CD4-positive, alpha-beta memory T cell (primary cell): Measurements from ENCODE around the gene AOC2. TPM values are rescaled to one million over a fixed set of nuclear protein-coding genes. Genes with fewer than 3 reads are reported as not detected.

Experiments
- CTCF ChIA-PET: fragments of 350-600 bp; sonication (Branson Sonifier 250); formaldehyde crosslinking; loops from one replicate; lab custom pipeline; 2021; ENCODE audit warnings: inconsistent platforms; ENCODE audit not compliant: partially characterized antibody; lab: Charles Lee
- POLR2A ChIA-PET: fragments of 350-600 bp; sonication (Branson Sonifier 250); formaldehyde crosslinking; loops from one replicate; lab custom pipeline; 2021; ENCODE audit not compliant: partially characterized antibody; lab: Charles Lee
- DNase-seq, 5 donors: peaks; one replicate each; pipeline versions ENCODE4 v3.0.0 to v3.0.0-alpha.2; 2020 to 2022; ENCODE audit warnings: mixed read lengths in 1 of 5
- H3K27ac ChIP-seq: one replicate; pipeline ENCODE4 v1.7.0; 2013; ENCODE audit warnings: low read depth, low read length
- H3K27me3 ChIP-seq: 2 replicates; pipeline ENCODE4 v1.7.0; 2013; ENCODE audit warnings: mild to moderate bottlenecking, low read length, moderate library complexity; ENCODE audit not compliant: insufficient read depth
- H3K36me3 ChIP-seq: 2 replicates; pipeline ENCODE4 v1.7.0; 2013; ENCODE audit warnings: mild to moderate bottlenecking, low read length, moderate library complexity; ENCODE audit not compliant: insufficient read depth
- H3K4me1 ChIP-seq: 2 replicates; pipeline ENCODE4 v1.7.0; 2013; ENCODE audit warnings: mild to moderate bottlenecking, low read length, moderate library complexity; ENCODE audit not compliant: insufficient read depth
- H3K4me3 ChIP-seq, 2 donors: one replicate each; pipeline ENCODE4 v1.7.0; 2013; ENCODE audit warnings: low read length in 2 of 2, mild to moderate bottlenecking in 1 of 2
- H3K9me3 ChIP-seq, 2 donors: one replicate each; pipeline ENCODE4 v1.7.0; 2013; ENCODE audit warnings: low read length in 2 of 2, control low read depth in 1 of 2; ENCODE audit not compliant: control insufficient read depth in 1 of 2
- H3K27ac Mint-ChIP-seq, 7 donors: one replicate each; pipeline ENCODE4 v1.8.0; 2020 to 2021; ENCODE audit warnings: mixed read lengths in 7 of 7, mild to moderate bottlenecking in 6 of 7, inconsistent platforms in 3 of 7, moderate library complexity in 3 of 7
- H3K27me3 Mint-ChIP-seq, 2 donors: one replicate each; pipeline ENCODE4 v1.8.0; 2020 to 2021; ENCODE audit warnings: mixed read lengths in 2 of 2
- H3K36me3 Mint-ChIP-seq, 2 donors: one replicate each; pipeline ENCODE4 v1.8.0; 2020 to 2021; ENCODE audit warnings: mixed read lengths in 2 of 2, inconsistent platforms in 1 of 2, mild to moderate bottlenecking in 1 of 2
- H3K4me1 Mint-ChIP-seq, 4 donors: one replicate each; pipeline ENCODE4 v1.8.0; 2020 to 2021; ENCODE audit warnings: mixed read lengths in 4 of 4, mild to moderate bottlenecking in 1 of 4
- H3K4me3 Mint-ChIP-seq, 8 donors: one replicate each; pipeline ENCODE4 v1.8.0; 2020 to 2021; ENCODE audit warnings: mixed read lengths in 8 of 8, mild to moderate bottlenecking in 7 of 8, moderate library complexity in 6 of 8, inconsistent platforms in 3 of 8
- H3K9me3 Mint-ChIP-seq, 8 donors: one replicate each; pipeline ENCODE4 v1.8.0; 2020 to 2021; ENCODE audit warnings: mixed read lengths in 8 of 8, mild to moderate bottlenecking in 5 of 8, inconsistent platforms in 3 of 8, moderate library complexity in 1 of 8
- intact Hi-C: fragments of 100-400 bp; cut with micrococcal nuclease; formaldehyde crosslinking; loops from one replicate; pipeline ENCODE4 v1.15.1; 2023
- polyA plus RNA-seq, 2 donors: library from polyadenylated mRNA; unstranded; fragments of 300-500 nt; fragmentation: Illumina TruSeq; gene quantifications; one replicate each; pipeline ENCODE4 v1.2.3, GENCODE V29; 2021
- total RNA-seq, 2 experiments: library from RNA; stranded (reverse); gene quantifications; one replicate each; pipeline ENCODE4 v1.2.3, GENCODE V29; 2021

Gene AOC2
- total and polyA plus RNA-seq, 4 experiments from 2014 or later = 0.17 to 2.7 (median 2.7) TPM; not detected in 1

DNA sequence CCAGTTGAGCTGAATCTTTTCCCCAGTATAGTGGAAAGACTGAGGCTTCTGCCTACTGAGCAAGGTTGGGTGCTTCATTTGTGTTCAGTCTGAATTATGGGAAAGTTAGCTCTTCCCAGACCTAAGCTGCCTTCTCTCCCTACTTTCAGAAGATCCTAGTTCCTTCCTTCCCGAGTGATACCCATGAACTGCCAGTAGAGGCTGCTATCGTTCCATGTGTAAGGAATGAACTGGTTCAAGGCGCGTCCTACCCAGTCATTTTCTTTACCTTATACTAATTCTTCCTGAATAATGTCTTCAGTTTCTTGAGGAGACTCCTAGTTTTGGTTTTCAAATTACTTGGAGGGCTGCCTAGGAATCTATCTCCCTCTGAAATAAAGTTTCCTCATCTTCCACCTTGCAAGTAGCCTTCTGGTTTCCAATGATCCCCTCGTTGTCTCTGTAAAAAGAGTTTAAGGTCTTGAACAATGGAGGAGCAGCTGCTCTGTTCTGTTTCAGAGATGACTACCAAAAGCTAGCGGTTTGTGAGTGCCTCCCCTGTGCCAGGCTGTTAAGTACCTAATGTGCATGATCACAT is 934 bp upstream of the AOC2 start:
- no peaks in the 10 kb centered on the region for H3K9me3 Mint-ChIP-seq

DNA sequence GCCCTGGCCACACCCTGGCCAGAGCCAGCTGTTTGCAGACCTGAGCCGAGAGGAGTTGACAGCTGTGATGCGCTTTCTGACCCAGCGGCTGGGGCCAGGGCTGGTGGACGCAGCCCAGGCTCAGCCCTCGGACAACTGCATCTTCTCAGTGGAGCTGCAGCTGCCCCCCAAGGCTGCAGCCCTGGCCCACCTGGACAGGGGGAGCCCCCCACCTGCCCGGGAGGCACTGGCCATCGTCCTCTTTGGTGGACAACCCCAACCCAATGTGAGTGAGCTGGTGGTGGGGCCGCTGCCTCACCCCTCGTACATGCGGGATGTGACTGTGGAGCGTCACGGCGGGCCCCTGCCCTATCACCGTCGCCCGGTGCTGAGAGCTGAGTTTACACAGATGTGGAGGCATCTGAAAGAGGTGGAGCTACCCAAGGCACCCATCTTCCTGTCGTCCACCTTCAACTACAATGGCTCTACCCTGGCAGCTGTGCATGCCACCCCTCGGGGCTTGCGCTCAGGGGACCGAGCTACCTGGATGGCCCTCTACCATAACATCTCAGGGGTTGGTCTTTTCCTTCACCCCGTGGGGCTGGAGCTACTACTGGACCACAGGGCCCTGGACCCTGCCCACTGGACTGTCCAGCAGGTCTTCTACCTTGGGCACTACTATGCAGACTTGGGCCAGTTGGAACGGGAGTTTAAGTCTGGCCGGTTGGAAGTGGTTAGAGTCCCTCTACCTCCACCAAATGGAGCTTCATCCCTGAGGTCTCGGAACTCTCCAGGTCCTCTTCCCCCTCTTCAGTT is 578 bp downstream of the AOC2 start:
- Histone ChIP-seq H3K4me1 (no peaks in the 10 kb centered on the region), H3K9me3 (no peaks in the 10 kb centered on the region), H3K27ac (no peak overlapping the region), H3K36me3 (peaks cover 34% of the 10 kb centered on the region), H3K27me3 (no peaks in the 10 kb centered on the region), H3K4me3 (no peak overlapping the region)
- no peaks in the 10 kb centered on the region for H3K27me3 Mint-ChIP-seq
- intact Hi-C loops = no loop called here
- ChIA-PET CTCF (interaction anchor here (0.6 to 2.1 kb wide), 2 partner anchors 11 to 467 kb away, joined by 3 to 4 read pairs; partner anchors contain the start of gene PSME3), POLR2A (interaction anchor here (1.2 to 1.3 kb wide), 2 partner anchors 10 to 11 kb away, joined by 3 to 4 read pairs; no protein-coding TSS in a partner anchor)
- peaks cover 36 to 57% of the 10 kb centered on the region in 2 donors for H3K36me3 Mint-ChIP-seq
- peaks cover 0 to 8% (median 4%) of the 10 kb centered on the region in 4 donors for H3K4me1 Mint-ChIP-seq
- no peak for DNase-seq
- H3K9me3 Mint-ChIP-seq = no peaks in the 10 kb centered on the region
- H3K4me3 Mint-ChIP-seq = no peak overlapping the region
- no peak overlapping the region for H3K27ac Mint-ChIP-seq

More for the DNA sequence above, 934 bp upstream of the AOC2 start:
- peaks cover 46% of the 10 kb centered on the region for H3K36me3 ChIP-seq
- no peaks in the 10 kb centered on the region for H3K9me3 ChIP-seq
- ChIA-PET POLR2A (interaction anchor here (1.3 kb wide), 1 partner anchor 155 kb away, joined by 4 read pairs; the partner anchor contains the start of gene RPL27), CTCF (interaction anchor here (0.9 to 2.1 kb wide), 4 partner anchors 10 to 154 kb away, joined by 3 to 6 read pairs (median 4); partner anchors contain the start of genes BECN1, PSME3 and RPL27)
- Mint-ChIP-seq H3K4me3 (no peak overlapping the region), H3K36me3 (peaks cover 47 to 69% of the 10 kb centered on the region in 2 donors), H3K27me3 (no peaks in the 10 kb centered on the region), H3K4me1 (peaks cover 0 to 10% (median 6%) of the 10 kb centered on the region in 4 donors), H3K27ac (peak overlapping the region in 1 of 7 donors; percentile 58)
- intact Hi-C loops = loop anchor here (2.0 kb wide), 1 partner anchor 495 kb away; no protein-coding TSS in a partner anchor
- H3K27ac ChIP-seq = no peak overlapping the region
- DNase-seq = peak in 2 of 5 donors; percentile 16 to 19
- H3K4me1 ChIP-seq = no peaks in the 10 kb centered on the region
- H3K27me3 ChIP-seq = no peaks in the 10 kb centered on the region
- H3K4me3 ChIP-seq = no peak overlapping the region

GRCh38 chr17:42845556-42845917 is 1.2 kb downstream of the AOC2 start:
- no peak overlapping the region for H3K4me3 Mint-ChIP-seq
- no peaks in the 10 kb centered on the region for H3K9me3 Mint-ChIP-seq
- Histone ChIP-seq H3K4me3 (no peak overlapping the region), H3K9me3 (no peaks in the 10 kb centered on the region), H3K27me3 (no peaks in the 10 kb centered on the region), H3K36me3 (peaks cover 34% of the 10 kb centered on the region), H3K4me1 (no peaks in the 10 kb centered on the region), H3K27ac (no peak overlapping the region)
- POLR2A ChIA-PET = interaction anchor here (1.2 to 1.3 kb wide), 2 partner anchors 9 to 12 kb away, joined by 3 to 4 read pairs; no protein-coding TSS in a partner anchor
- H3K27me3 Mint-ChIP-seq = no peaks in the 10 kb centered on the region
- intact Hi-C loops = no loop called here
- H3K4me1 Mint-ChIP-seq = peaks cover 0 to 8% (median 4%) of the 10 kb centered on the region in 4 donors
- no peak overlapping the region for H3K27ac Mint-ChIP-seq
- CTCF ChIA-PET = no interaction called here
- H3K36me3 Mint-ChIP-seq = peaks cover 34 to 53% of the 10 kb centered on the region in 2 donors
- DNase-seq = no peak

GRCh38 chr17:42845918-42846593 is 1.7 kb downstream of the AOC2 start:
- intact Hi-C loops = no loop called here
- H3K4me1 Mint-ChIP-seq = peaks cover 0 to 8% (median 4%) of the 10 kb centered on the region in 4 donors
- peak overlapping the region in 3 of 7 donors; percentile 36 to 60 (median 52) for H3K27ac Mint-ChIP-seq
- no peak for DNase-seq
- no peaks in the 10 kb centered on the region for H3K9me3 Mint-ChIP-seq
- no peaks in the 10 kb centered on the region for H3K4me1 ChIP-seq
- H3K4me3 ChIP-seq = no peak overlapping the region
- H3K27ac ChIP-seq = no peak overlapping the region
- no peaks in the 10 kb centered on the region for H3K9me3 ChIP-seq
- ChIA-PET POLR2A (interaction anchor here (1.2 to 1.3 kb wide), 3 partner anchors 9 to 22 kb away, joined by 3 to 4 read pairs (median 3); partner anchors contain the start of gene BECN1), CTCF (no interaction called here)
- H3K27me3 Mint-ChIP-seq = no peaks in the 10 kb centered on the region
- no peaks in the 10 kb centered on the region for H3K27me3 ChIP-seq
- H3K36me3 Mint-ChIP-seq = peaks cover 32 to 50% of the 10 kb centered on the region in 2 donors
- no peak overlapping the region for H3K4me3 Mint-ChIP-seq
- peaks cover 34% of the 10 kb centered on the region for H3K36me3 ChIP-seq

GRCh38 chr17:42846594-42847280 is 2.4 kb downstream of the AOC2 start:
- H3K4me3 ChIP-seq = no peak overlapping the region
- no peaks in the 10 kb centered on the region for H3K9me3 ChIP-seq
- peaks cover 26 to 43% of the 10 kb centered on the region in 2 donors for H3K36me3 Mint-ChIP-seq
- no peaks in the 10 kb centered on the region for H3K9me3 Mint-ChIP-seq
- peaks cover 0 to 8% (median 4%) of the 10 kb centered on the region in 4 donors for H3K4me1 Mint-ChIP-seq
- ChIA-PET CTCF (interaction anchor here (0.6 kb wide), 1 partner anchor 870 kb away, joined by 3 read pairs; no protein-coding TSS in a partner anchor), POLR2A (interaction anchor here (1.2 to 1.3 kb wide), 3 partner anchors 8 to 22 kb away, joined by 3 to 4 read pairs (median 3); partner anchors contain the start of gene BECN1)
- H3K27me3 ChIP-seq = no peaks in the 10 kb centered on the region
- no peak overlapping the region for H3K27ac ChIP-seq
- H3K27ac Mint-ChIP-seq = peak overlapping the region in 3 of 7 donors; percentile 0 to 87 (median 35)
- no peaks in the 10 kb centered on the region for H3K4me1 ChIP-seq
- intact Hi-C loops = no loop called here
- no peaks in the 10 kb centered on the region for H3K27me3 Mint-ChIP-seq
- peaks cover 27% of the 10 kb centered on the region for H3K36me3 ChIP-seq
- DNase-seq = no peak
- H3K4me3 Mint-ChIP-seq = no peak overlapping the region

- Mint-ChIP-seq H3K27me3 (peaks cover 0 to under 1% of the 10 kb centered on the region in 2 donors), H3K9me3 (no peaks in the 10 kb centered on the region), H3K4me3 (no peak overlapping the region), H3K36me3 (peaks cover 12 to 29% of the 10 kb centered on the region in 2 donors), H3K4me1 (peaks cover 0 to 8% (median 4%) of the 10 kb centered on the region in 4 donors), H3K27ac (no peak overlapping the region)
- DNase-seq = no peak
- POLR2A ChIA-PET = no interaction called here
- Histone ChIP-seq H3K27me3 (no peaks in the 10 kb centered on the region), H3K36me3 (peaks cover 14% of the 10 kb centered on the region), H3K4me3 (no peak overlapping the region), H3K4me1 (no peaks in the 10 kb centered on the region), H3K9me3 (no peaks in the 10 kb centered on the region), H3K27ac (no peak overlapping the region)
- intact Hi-C loops = no loop called here
- CTCF ChIA-PET = interaction anchor here (0.7 kb wide), 1 partner anchor 88 kb away, joined by 4 read pairs; no protein-coding TSS in a partner anchor
These were observed 3.7 kb downstream of the AOC2 start for GRCh38 chr17:42848093-42848492.
